Body of pancreas (tissue), 4 donors: ENCODE measurements around the gene TAAR5. TPM values are rescaled to one million over a fixed set of nuclear protein-coding genes. Genes with fewer than 3 reads are reported as not detected.
"Not testable (repeated sequence)": the region's sequence is repeated elsewhere in the genome, so short reads cannot be mapped to it uniquely, and the experiment has no call there.

Experiments
- ATAC-seq: fragments of 150-250 bp; one replicate; pipeline ENCODE4 v1.9.1; 2016
- DNase-seq, 4 donors: peaks; one replicate each; pipeline ENCODE4 v3.0.0-alpha.2; 2019
- H3K27ac ChIP-seq, 4 donors: fragments of 200-600 bp; sonication (generic); 1 replicate in 3 of 4; 2 replicates in 1 of 4; pipeline versions ENCODE4 v1.5.1 to v1.6.1; 2016 to 2019; ENCODE audit warnings: mild to moderate bottlenecking in 1 of 4, mixed read lengths in 1 of 4, moderate library complexity in 1 of 4
- H3K27me3 ChIP-seq, 2 donors: fragments of 200-600 bp; sonication (generic); one replicate each; pipeline ENCODE4 v1.6.0; 2016; ENCODE audit warnings: mild to moderate bottlenecking in 1 of 2
- H3K36me3 ChIP-seq, 2 donors: fragments of 200-600 bp; sonication (generic); replicated peaks in 1 of 2; 2 replicates each; pipeline ENCODE4 v1.5.1; 2016; ENCODE audit warnings: low read depth in 2 of 2; ENCODE audit not compliant: insufficient read depth in 1 of 2
- H3K4me1 ChIP-seq: fragments of 200-600 bp; sonication (generic); one replicate; pipeline ENCODE4 v1.6.0; 2016
- H3K4me3 ChIP-seq, 2 donors: fragments of 200-600 bp; sonication (generic); 1 replicate in 1 of 2; 2 replicates in 1 of 2; pipeline ENCODE4 v1.5.1; 2016 to 2019
- H3K9me3 ChIP-seq, 3 donors: fragments of 200-600 bp; sonication (generic); 1 replicate in 2 of 3; 2 replicates in 1 of 3; pipeline ENCODE4 v1.5.1; 2016
- CTCF ChIP-seq, 7 experiments: fragments of 450-650 bp in 4 of 7; fragments of 200-600 bp in 3 of 7; sonication (generic) in 3 of 7; IDR thresholded peaks; one replicate each; pipeline ENCODE4 v1.5.1; 2016 to 2019; ENCODE audit warnings: antibody characterized with exemption in 7 of 7
- POLR2A ChIP-seq, 3 donors: fragments of 450-650 bp; IDR thresholded peaks; one replicate each; pipeline ENCODE4 v1.6.1; 2016; ENCODE audit warnings: antibody characterized with exemption in 3 of 3, mild to moderate bottlenecking in 2 of 3
- WGBS, 2 donors: methylation state at CpG; one replicate each; pipeline ENCODE4 v1.1.5; 2017; 5-methylcytosine and 5-hydroxymethylcytosine counted together
- intact Hi-C: fragments of 100-400 bp; cut with DNase I; formaldehyde crosslinking; loops from one replicate; pipeline ENCODE4 v1.15.1; 2023
- total RNA-seq, 2 donors: library from RNA; depleted of rRNA; stranded (reverse); fragments of >200 nt; gene quantifications; one replicate each; pipeline ENCODE4 v1.1.0, GENCODE V29; 2016

TAAR5 gene
- not detected for total RNA-seq

GRCh38 chr6:132589454-132589853, at the start of gene TAAR5:
TSS of gene TAAR5 (minus strand) at chr6:132589741. CDS start at chr6:132589686, 55 bp downstream.
- H3K4me1 ChIP-seq, result peaks cover 6% of the 10 kb centered on the region
- no peaks in the 10 kb centered on the region for H3K27me3 ChIP-seq
- no peak within 1 kb of the TSS for H3K27ac ChIP-seq
- intact Hi-C loops, result no loop called here
- 78 to 85% methylated on average over 5 of the region's 5 CpGs for WGBS, 2 donors
- no peak for ATAC-seq
- H3K36me3 ChIP-seq, result no peaks in the 10 kb centered on the region
- no peak for DNase-seq
- H3K4me3 ChIP-seq, result no peak within 1 kb of the TSS
- TF ChIP-seq POLR2A (IDR thresholded peaks at IDR 0.05) (no peak), CTCF (IDR thresholded peaks at IDR 0.05) (no peak)
- no peaks in the 10 kb centered on the region for H3K9me3 ChIP-seq

- H3K36me3 ChIP-seq, H3K9me3 ChIP-seq, H3K4me1 ChIP-seq, intact Hi-C loops, H3K27me3 ChIP-seq, DNase-seq, ATAC-seq, H3K4me3 ChIP-seq, H3K27ac ChIP-seq: not testable (repeated sequence)
- 88 to 100% methylated on average over 1 of the region's 1 CpG for WGBS, 2 donors
Measured at GRCh38 chr6:132637135-132637534, 47.6 kb upstream of the TAAR5 start.

GRCh38 chr6:132635906-132636305, 46.4 kb upstream of the TAAR5 start:
- ATAC-seq, H3K36me3 ChIP-seq, H3K27me3 ChIP-seq, H3K27ac ChIP-seq, DNase-seq, intact Hi-C loops, H3K4me3 ChIP-seq, H3K4me1 ChIP-seq, H3K9me3 ChIP-seq: not testable (repeated sequence)
- WGBS, 2 donors, result 80 to 82% methylated on average over 3 of the region's 3 CpGs

GRCh38 chr6:132635288-132635687, 45.7 kb upstream of the TAAR5 start:
- WGBS, 2 donors, result 39 to 48% methylated on average over 3 of the region's 3 CpGs
- not testable (repeated sequence) for DNase-seq, ATAC-seq

GRCh38 chr6:132634796-132635195, 45.3 kb upstream of the TAAR5 start:
- no peaks in the 10 kb centered on the region for H3K36me3 ChIP-seq
- DNase-seq (no peak), ATAC-seq (no peak)
- TF ChIP-seq CTCF (IDR thresholded peaks at IDR 0.05) (no peak), POLR2A (IDR thresholded peaks at IDR 0.05) (no peak)
- H3K9me3 ChIP-seq, result no peaks in the 10 kb centered on the region
- intact Hi-C loops, result no loop called here
- no peaks in the 10 kb centered on the region for H3K4me1 ChIP-seq
- H3K27me3 ChIP-seq, result no peaks in the 10 kb centered on the region
- H3K4me3 ChIP-seq, result no peak overlapping the region
- WGBS, 2 donors, result 73 to 77% methylated on average over 4 of the region's 4 CpGs
- no peak overlapping the region for H3K27ac ChIP-seq

More at GRCh38 chr6:132635288-132635687, 45.7 kb upstream of the TAAR5 start:
- H3K36me3 ChIP-seq, H3K27me3 ChIP-seq, H3K4me1 ChIP-seq, H3K9me3 ChIP-seq, H3K4me3 ChIP-seq, intact Hi-C loops, H3K27ac ChIP-seq: not testable (repeated sequence)

- Histone ChIP-seq H3K27ac (no peak overlapping the region), H3K36me3 (no peaks in the 10 kb centered on the region), H3K4me3 (no peak overlapping the region), H3K4me1 (no peaks in the 10 kb centered on the region), H3K9me3 (no peaks in the 10 kb centered on the region), H3K27me3 (no peaks in the 10 kb centered on the region)
- WGBS, 2 donors, result 84 to 92% methylated on average over 2 of the region's 2 CpGs
- DNase-seq (no peak), ATAC-seq (no peak)
- intact Hi-C loops, result no loop called here
- no peak for TF ChIP-seq POLR2A (IDR thresholded peaks at IDR 0.05)
- no peak for TF ChIP-seq CTCF (IDR thresholded peaks at IDR 0.05)
Measured at GRCh38 chr6:132633362-132633761, 43.8 kb upstream of the TAAR5 start.
